NT2/D1 (cell line): ENCODE data around the gene SORCS3.

Experiments
- DNase-seq: peaks from one replicate; pipeline ENCODE4 v3.0.0-alpha.2; 2011; ENCODE audit warnings: low read depth, low spot score
- H3K27me3 ChIP-seq: 2 replicates; pipeline ENCODE4 v1.6.0; 2011; ENCODE audit warnings: mild to moderate bottlenecking; ENCODE audit not compliant: insufficient read length, insufficient read depth
- H3K36me3 ChIP-seq: 2 replicates; pipeline ENCODE4 v1.6.1; 2011; ENCODE audit warnings: mild to moderate bottlenecking, low read length, mixed read lengths; ENCODE audit not compliant: insufficient read depth, insufficient read length
- H3K4me1 ChIP-seq: 2 replicates; pipeline ENCODE4 v1.5.1; 2011; ENCODE audit not compliant: insufficient read depth, insufficient read length
- H3K4me3 ChIP-seq: 2 replicates; pipeline ENCODE4 v1.5.1; 2011; ENCODE audit warnings: low read depth; ENCODE audit not compliant: insufficient read length
- H3K9ac ChIP-seq: 2 replicates; pipeline ENCODE4 v1.6.0; 2011; ENCODE audit warnings: low read depth; ENCODE audit not compliant: insufficient read length
- H3K9me3 ChIP-seq: 2 replicates; pipeline ENCODE4 v1.5.1; 2011; ENCODE audit warnings: mild to moderate bottlenecking, low read length; ENCODE audit not compliant: insufficient read depth
- SUZ12 ChIP-seq: IDR thresholded peaks from 2 replicates; pipeline ENCODE4 v1.6.1; 2011; ENCODE audit not compliant: insufficient read length, insufficient read depth; ENCODE audit errors: extremely low read depth
- YY1 ChIP-seq: IDR thresholded peaks from 2 replicates; pipeline ENCODE4 v1.6.1; 2011; ENCODE audit not compliant: insufficient read length, insufficient read depth
- ZNF274 ChIP-seq: IDR thresholded peaks from 2 replicates; pipeline ENCODE4 v1.6.1; 2011; ENCODE audit warnings: mild to moderate bottlenecking, low read depth, low read length

The SORCS3 gene

GRCh38 chr10:104641187-104641936, at the start of gene SORCS3:
Gene SORCS3, plus strand, starts transcription at chr10:104641290.
- H3K4me1 ChIP-seq, result peaks cover 3% of the 10 kb centered on the region
- no peaks in the 10 kb centered on the region for H3K36me3 ChIP-seq
- peak within 1 kb of the TSS; percentile 54 for H3K4me3 ChIP-seq
- no peak for DNase-seq
- H3K9me3 ChIP-seq, result no peaks in the 10 kb centered on the region
- H3K27me3 ChIP-seq, result peaks cover 82% of the 10 kb centered on the region
- TF ChIP-seq SUZ12, result no peak
- H3K9ac ChIP-seq, result peak within 1 kb of the TSS; percentile 70

GRCh38 chr10:104591441-104591840, 49.6 kb upstream of the SORCS3 start:
- H3K9ac ChIP-seq, result no peak overlapping the region
- H3K4me1 ChIP-seq, result peaks cover 3% of the 10 kb centered on the region
- H3K4me3 ChIP-seq, result no peak overlapping the region
- TF ChIP-seq YY1 (no peak), SUZ12 (no peak), ZNF274 (no peak)
- no peaks in the 10 kb centered on the region for H3K9me3 ChIP-seq
- DNase-seq, result no peak
- no peaks in the 10 kb centered on the region for H3K36me3 ChIP-seq
- H3K27me3 ChIP-seq, result no peaks in the 10 kb centered on the region

GRCh38 chr10:104601166-104601565, 39.9 kb upstream of the SORCS3 start:
- H3K36me3 ChIP-seq, result no peaks in the 10 kb centered on the region
- DNase-seq, result no peak
- TF ChIP-seq ZNF274 (no peak), SUZ12 (no peak), YY1 (no peak)
- H3K9ac ChIP-seq, result no peak overlapping the region
- no peak overlapping the region for H3K4me3 ChIP-seq
- no peaks in the 10 kb centered on the region for H3K9me3 ChIP-seq
- no peaks in the 10 kb centered on the region for H3K27me3 ChIP-seq
- H3K4me1 ChIP-seq, result no peaks in the 10 kb centered on the region

- DNase-seq, result no peak
- Histone ChIP-seq H3K36me3 (no peaks in the 10 kb centered on the region), H3K9me3 (peaks cover 21% of the 10 kb centered on the region; the same call in 1 of the 2 replicates), H3K4me3 (no peak overlapping the region), H3K4me1 (no peaks in the 10 kb centered on the region), H3K27me3 (no peaks in the 10 kb centered on the region), H3K9ac (no peak overlapping the region)
- TF ChIP-seq ZNF274, result no peak
- no peak for TF ChIP-seq YY1
- no peak for TF ChIP-seq SUZ12
These were observed 32.8 kb upstream of the SORCS3 start for GRCh38 chr10:104608091-104608828.

- no peak for DNase-seq
- Histone ChIP-seq H3K4me3 (no peak overlapping the region), H3K27me3 (no peaks in the 10 kb centered on the region), H3K36me3 (no peaks in the 10 kb centered on the region), H3K9ac (no peak overlapping the region), H3K4me1 (no peaks in the 10 kb centered on the region), H3K9me3 (peaks cover 14% of the 10 kb centered on the region; the same call in 1 of the 2 replicates)
- TF ChIP-seq SUZ12, result no peak
- TF ChIP-seq ZNF274, result no peak
- TF ChIP-seq YY1, result no peak
These were observed 28.4 kb upstream of the SORCS3 start for GRCh38 chr10:104612571-104613205.

- no peak overlapping the region for H3K4me3 ChIP-seq
- H3K27me3 ChIP-seq, result no peaks in the 10 kb centered on the region
- no peaks in the 10 kb centered on the region for H3K4me1 ChIP-seq
- TF ChIP-seq ZNF274 (no peak), SUZ12 (no peak), YY1 (no peak)
- no peak overlapping the region for H3K9ac ChIP-seq
- H3K9me3 ChIP-seq, result peaks cover 7% of the 10 kb centered on the region; the same call in 1 of the 2 replicates
- no peaks in the 10 kb centered on the region for H3K36me3 ChIP-seq
- no peak for DNase-seq
These were observed 27.7 kb upstream of the SORCS3 start for GRCh38 chr10:104613406-104613805.

- H3K9me3 ChIP-seq, result no peaks in the 10 kb centered on the region
- no peak overlapping the region for H3K4me3 ChIP-seq
- DNase-seq, result peak; percentile 11
- TF ChIP-seq YY1, result no peak
- TF ChIP-seq SUZ12, result no peak
- TF ChIP-seq ZNF274, result no peak
- H3K9ac ChIP-seq, result no peak overlapping the region
- no peaks in the 10 kb centered on the region for H3K4me1 ChIP-seq
- H3K27me3 ChIP-seq, result no peaks in the 10 kb centered on the region
- H3K36me3 ChIP-seq, result no peaks in the 10 kb centered on the region
These were observed 26.8 kb upstream of the SORCS3 start for GRCh38 chr10:104614245-104614831.
